ENCODE measurements around the gene ZNF778.
"Not testable (repeated sequence)": the region's sequence is repeated elsewhere in the genome, so short reads cannot be mapped to it uniquely, and the experiment has no call there.

Gene ZNF778

GRCh38 chr16:89267746-89268145 lies 50.2 kb downstream of the ZNF778 start:
- peaks cover 65% of the 10 kb centered on the region for H3K36me3 Mint-ChIP-seq
- H3K9me3 Mint-ChIP-seq, H3K4me1 Mint-ChIP-seq, ATAC-seq, H3K4me3 Mint-ChIP-seq, H3K27ac Mint-ChIP-seq, H3K27me3 Mint-ChIP-seq: not testable (repeated sequence)

GRCh38 chr16:89268585-89268984 lies 51.1 kb downstream of the ZNF778 start:
- Mint-ChIP-seq H3K4me3 (no peak overlapping the region), H3K27me3 (no peaks in the 10 kb centered on the region), H3K9me3 (no peaks in the 10 kb centered on the region), H3K36me3 (peaks cover 72% of the 10 kb centered on the region), H3K27ac (no peak overlapping the region), H3K4me1 (no peaks in the 10 kb centered on the region)
- ATAC-seq: no peak

GRCh38 chr16:89268987-89269735 lies 51.7 kb downstream of the ZNF778 start:
- Mint-ChIP-seq H3K27me3 (no peaks in the 10 kb centered on the region), H3K27ac (no peak overlapping the region), H3K36me3 (peaks cover 75% of the 10 kb centered on the region), H3K4me1 (no peaks in the 10 kb centered on the region), H3K9me3 (no peaks in the 10 kb centered on the region), H3K4me3 (no peak overlapping the region)
- ATAC-seq: no peak

- H3K27me3 Mint-ChIP-seq: no peaks in the 10 kb centered on the region
- no peak overlapping the region for H3K27ac Mint-ChIP-seq
- H3K4me1 Mint-ChIP-seq: no peaks in the 10 kb centered on the region
- H3K4me3 Mint-ChIP-seq: no peak overlapping the region
- H3K9me3 Mint-ChIP-seq: no peaks in the 10 kb centered on the region
- H3K36me3 Mint-ChIP-seq: peaks cover 74% of the 10 kb centered on the region
- ATAC-seq: no peak
Observed at GRCh38 chr16:89269805-89270665, 52.5 kb downstream of the ZNF778 start.

- Mint-ChIP-seq H3K27me3 (no peaks in the 10 kb centered on the region), H3K9me3 (no peaks in the 10 kb centered on the region), H3K27ac (no peak overlapping the region), H3K4me3 (no peak overlapping the region), H3K36me3 (peaks cover 74% of the 10 kb centered on the region), H3K4me1 (no peaks in the 10 kb centered on the region)
- ATAC-seq: no peak
Observed at GRCh38 chr16:89270666-89271345, 53.3 kb downstream of the ZNF778 start.

GRCh38 chr16:89272631-89273030 lies 55.1 kb downstream of the ZNF778 start:
- ATAC-seq: no peak
- Mint-ChIP-seq H3K4me3 (no peak overlapping the region), H3K4me1 (no peaks in the 10 kb centered on the region), H3K36me3 (peaks cover 77% of the 10 kb centered on the region), H3K27ac (no peak overlapping the region), H3K27me3 (no peaks in the 10 kb centered on the region), H3K9me3 (no peaks in the 10 kb centered on the region)

GRCh38 chr16:89273741-89274472 lies 56.4 kb downstream of the ZNF778 start:
- H3K27ac Mint-ChIP-seq: no peak overlapping the region
- no peaks in the 10 kb centered on the region for H3K9me3 Mint-ChIP-seq
- no peak for ATAC-seq
- H3K4me3 Mint-ChIP-seq: no peak overlapping the region
- H3K4me1 Mint-ChIP-seq: peaks cover 9% of the 10 kb centered on the region
- H3K27me3 Mint-ChIP-seq: no peaks in the 10 kb centered on the region
- peaks cover 87% of the 10 kb centered on the region for H3K36me3 Mint-ChIP-seq

GRCh38 chr16:89274561-89275283 lies 57.2 kb downstream of the ZNF778 start:
- H3K27me3 Mint-ChIP-seq: no peaks in the 10 kb centered on the region
- H3K9me3 Mint-ChIP-seq: no peaks in the 10 kb centered on the region
- H3K4me1 Mint-ChIP-seq: peaks cover 9% of the 10 kb centered on the region
- ATAC-seq: no peak
- no peak overlapping the region for H3K27ac Mint-ChIP-seq
- H3K36me3 Mint-ChIP-seq: peaks cover 79% of the 10 kb centered on the region
- no peak overlapping the region for H3K4me3 Mint-ChIP-seq

- ATAC-seq: no peak
- peaks cover 74% of the 10 kb centered on the region for H3K36me3 Mint-ChIP-seq
- no peaks in the 10 kb centered on the region for H3K9me3 Mint-ChIP-seq
- H3K27me3 Mint-ChIP-seq: no peaks in the 10 kb centered on the region
- no peak overlapping the region for H3K27ac Mint-ChIP-seq
- no peak overlapping the region for H3K4me3 Mint-ChIP-seq
- peaks cover 9% of the 10 kb centered on the region for H3K4me1 Mint-ChIP-seq
Observed at GRCh38 chr16:89275284-89275584, 57.7 kb downstream of the ZNF778 start.

GRCh38 chr16:89275837-89276720 lies 58.6 kb downstream of the ZNF778 start:
- peaks cover 68% of the 10 kb centered on the region for H3K36me3 Mint-ChIP-seq
- no peak overlapping the region for H3K27ac Mint-ChIP-seq
- no peaks in the 10 kb centered on the region for H3K9me3 Mint-ChIP-seq
- no peaks in the 10 kb centered on the region for H3K27me3 Mint-ChIP-seq
- no peak for ATAC-seq
- H3K4me3 Mint-ChIP-seq: no peak overlapping the region
- H3K4me1 Mint-ChIP-seq: peaks cover 9% of the 10 kb centered on the region

GRCh38 chr16:89277049-89277448 lies 59.5 kb downstream of the ZNF778 start:
- H3K27ac Mint-ChIP-seq: no peak overlapping the region
- no peak overlapping the region for H3K4me3 Mint-ChIP-seq
- peaks cover 9% of the 10 kb centered on the region for H3K4me1 Mint-ChIP-seq
- no peaks in the 10 kb centered on the region for H3K27me3 Mint-ChIP-seq
- no peaks in the 10 kb centered on the region for H3K9me3 Mint-ChIP-seq
- ATAC-seq: no peak
- peaks cover 59% of the 10 kb centered on the region for H3K36me3 Mint-ChIP-seq

- H3K36me3 Mint-ChIP-seq: peaks cover 53% of the 10 kb centered on the region
- H3K27ac Mint-ChIP-seq: no peak overlapping the region
- no peaks in the 10 kb centered on the region for H3K27me3 Mint-ChIP-seq
- ATAC-seq: peak; percentile 35
- H3K4me1 Mint-ChIP-seq: peaks cover 9% of the 10 kb centered on the region
- no peak overlapping the region for H3K4me3 Mint-ChIP-seq
- no peaks in the 10 kb centered on the region for H3K9me3 Mint-ChIP-seq
Observed at GRCh38 chr16:89277641-89278341, 60.3 kb downstream of the ZNF778 start.

GRCh38 chr16:89278441-89279240 lies 61.1 kb downstream of the ZNF778 start:
- no peak for ATAC-seq
- peaks cover 9% of the 10 kb centered on the region for H3K4me1 Mint-ChIP-seq
- peaks cover 44% of the 10 kb centered on the region for H3K36me3 Mint-ChIP-seq
- no peak overlapping the region for H3K4me3 Mint-ChIP-seq
- no peaks in the 10 kb centered on the region for H3K9me3 Mint-ChIP-seq
- H3K27me3 Mint-ChIP-seq: no peaks in the 10 kb centered on the region
- H3K27ac Mint-ChIP-seq: no peak overlapping the region

All from stimulated activated memory B cell treated with anti-CD40 and anti-IgM and Interleukin-4, amounts not matched to agents 10 μg/mL and 1 μg/mL and 100 μg/mL, for 72 hours (primary cell).